Liver (tissue), 9 donors: Measurements from ENCODE around the gene OR5AU1. TPM values are rescaled to one million over a fixed set of nuclear protein-coding genes. Genes with fewer than 3 reads are reported as not detected.

ENCODE experiments used
- DNase-seq: peaks from one replicate; pipeline ENCODE4 v3.0.0-alpha.2; 2017; ENCODE audit warnings: low spot score
- H3K27ac ChIP-seq, 2 donors: one replicate each; pipeline ENCODE4 v1.7.0; 2013; ENCODE audit warnings: inconsistent platforms in 2 of 2, low read length in 2 of 2, control low read depth in 1 of 2, low read depth in 1 of 2, mild to moderate bottlenecking in 1 of 2
- H3K27me3 ChIP-seq, 4 donors: one replicate each; pipeline versions ENCODE4 v1.6.1 to v1.7.0; 2013; ENCODE audit warnings: low read length in 3 of 4, inconsistent platforms in 1 of 4, mild to moderate bottlenecking in 1 of 4, moderate library complexity in 1 of 4; ENCODE audit not compliant: control insufficient read depth in 4 of 4, insufficient read depth in 4 of 4
- H3K36me3 ChIP-seq, 4 donors: one replicate each; pipeline versions ENCODE4 v1.6.1 to v1.7.0; 2013; ENCODE audit warnings: low read length in 3 of 4, mild to moderate bottlenecking in 3 of 4, low read depth in 1 of 4, moderate library complexity in 1 of 4; ENCODE audit not compliant: control insufficient read depth in 4 of 4, insufficient read depth in 3 of 4
- H3K4me1 ChIP-seq, 4 donors: one replicate each; pipeline versions ENCODE4 v1.6.1 to v1.7.0; 2013; ENCODE audit warnings: low read length in 3 of 4, mild to moderate bottlenecking in 3 of 4, moderate library complexity in 1 of 4; ENCODE audit not compliant: control insufficient read depth in 4 of 4, insufficient read depth in 4 of 4
- H3K4me3 ChIP-seq, 3 donors: one replicate each; pipeline versions ENCODE4 v1.6.1 to v1.7.0; 2013; ENCODE audit warnings: low read length in 3 of 3, control low read depth in 1 of 3, low read depth in 1 of 3, mild to moderate bottlenecking in 1 of 3
- H3K9ac ChIP-seq, 2 donors: one replicate each; pipeline ENCODE4 v1.7.0; 2013; ENCODE audit warnings: low read length in 2 of 2, mild to moderate bottlenecking in 2 of 2, moderate library complexity in 2 of 2, control low read depth in 1 of 2, low read depth in 1 of 2
- H3K9me3 ChIP-seq, 4 donors: one replicate each; pipeline versions ENCODE4 v1.6.1 to v1.7.0; 2013; ENCODE audit warnings: low read length in 3 of 4; ENCODE audit not compliant: control insufficient read depth in 4 of 4
- EGR1 ChIP-seq, 2 donors: IDR thresholded peaks; 2 replicates each; pipeline ENCODE4 v1.6.1; 2016 to 2018; ENCODE audit warnings: antibody characterized with exemption in 2 of 2, low read depth in 2 of 2
- FOXA1 ChIP-seq: IDR thresholded peaks from 2 replicates; pipeline ENCODE4 v1.6.1; 2016; ENCODE audit warnings: antibody characterized with exemption
- GABPA ChIP-seq, 2 donors: IDR thresholded peaks in 1 of 2; conservative IDR thresholded peaks in 1 of 2; 2 replicates each; pipeline ENCODE4 v1.6.1; 2016; ENCODE audit warnings: antibody characterized with exemption in 2 of 2, mild to moderate bottlenecking in 1 of 2, moderate library complexity in 1 of 2
- HNF4A ChIP-seq, 2 donors: conservative IDR thresholded peaks; 2 replicates each; pipeline ENCODE4 v1.6.1; 2016; ENCODE audit warnings: antibody characterized with exemption in 2 of 2, mild to moderate bottlenecking in 2 of 2
- HNF4G ChIP-seq: IDR thresholded peaks from 2 replicates; pipeline ENCODE4 v1.6.1; 2016; ENCODE audit warnings: antibody characterized with exemption
- JUND ChIP-seq, 2 donors: IDR thresholded peaks; 2 replicates each; pipeline ENCODE4 v1.6.1; 2016; ENCODE audit warnings: antibody characterized with exemption in 2 of 2
- NR2F2 ChIP-seq: IDR thresholded peaks from 2 replicates; pipeline ENCODE4 v1.6.1; 2016; ENCODE audit warnings: antibody characterized with exemption
- RAD21 ChIP-seq, 2 donors: IDR thresholded peaks; 2 replicates each; pipeline ENCODE4 v1.6.1; 2016; ENCODE audit warnings: antibody characterized with exemption in 2 of 2, mild to moderate bottlenecking in 2 of 2
- RXRA ChIP-seq, 2 donors: IDR thresholded peaks; 2 replicates each; pipeline ENCODE4 v1.6.1; 2017 to 2018; ENCODE audit warnings: antibody characterized with exemption in 2 of 2, mild to moderate bottlenecking in 1 of 2
- TAF1 ChIP-seq: conservative IDR thresholded peaks from 2 replicates; pipeline ENCODE4 v1.6.1; 2016; ENCODE audit warnings: antibody characterized with exemption, mild to moderate bottlenecking
- YY1 ChIP-seq: IDR thresholded peaks from 2 replicates; pipeline ENCODE4 v1.6.1; 2016; ENCODE audit warnings: antibody characterized with exemption, mild to moderate bottlenecking
- WGBS: extraction: QIAGEN DNeasy Blood & Tissue Kit; methylation state at CpG from one replicate; pipeline ENCODE4 v1.1.7; 2013; 5-methylcytosine and 5-hydroxymethylcytosine counted together
- polyA plus RNA-seq, 2 donors: library from polyadenylated mRNA; stranded (reverse) in 1 of 2; unstranded in 1 of 2; fragments of 200-250 nt in 1 of 2; fragments of >200 nt in 1 of 2; fragmentation: Nextera tagmentation in 1 of 2; extraction: Ambion mirVana in 1 of 2; gene quantifications; one replicate each; pipeline versions ENCODE4 v1.2.1 to v1.2.3, GENCODE V29; 2013 to 2015
- total RNA-seq, 2 donors: library from RNA; depleted of rRNA; stranded (reverse); fragments of >200 nt; gene quantifications; one replicate each; pipeline ENCODE4 v1.2.3, GENCODE V29; 2014
- TF ChIP-seq, protein P1 (sequence below): IDR thresholded peaks from 2 replicates; pipeline ENCODE4 v1.6.1; 2016; ENCODE audit warnings: antibody characterized with exemption
- TF ChIP-seq, protein P2 (sequence below): IDR thresholded peaks from 2 replicates; pipeline ENCODE4 v1.6.1; 2016; ENCODE audit warnings: antibody characterized with exemption
- TF ChIP-seq, protein P3 (sequence below): IDR thresholded peaks from 2 replicates; pipeline ENCODE4 v1.6.1; 2016; ENCODE audit warnings: antibody characterized with exemption, mild to moderate bottlenecking
- TF ChIP-seq, protein P4 (sequence below): fragments of 150-350 bp; IDR thresholded peaks from 2 replicates; pipeline ENCODE4 v1.5.1; 2017; ENCODE audit warnings: improper control_type of control experiment, low read depth, low read length; ENCODE audit not compliant: missing input control
- donor health status: healthy.
- donor health status: healthy.
- donor health status: healthy.
- donor health status: healthy.
- donor health status: healthy.

The OR5AU1 gene
- total and polyA plus RNA-seq, 4 donors: not detected

DNA sequence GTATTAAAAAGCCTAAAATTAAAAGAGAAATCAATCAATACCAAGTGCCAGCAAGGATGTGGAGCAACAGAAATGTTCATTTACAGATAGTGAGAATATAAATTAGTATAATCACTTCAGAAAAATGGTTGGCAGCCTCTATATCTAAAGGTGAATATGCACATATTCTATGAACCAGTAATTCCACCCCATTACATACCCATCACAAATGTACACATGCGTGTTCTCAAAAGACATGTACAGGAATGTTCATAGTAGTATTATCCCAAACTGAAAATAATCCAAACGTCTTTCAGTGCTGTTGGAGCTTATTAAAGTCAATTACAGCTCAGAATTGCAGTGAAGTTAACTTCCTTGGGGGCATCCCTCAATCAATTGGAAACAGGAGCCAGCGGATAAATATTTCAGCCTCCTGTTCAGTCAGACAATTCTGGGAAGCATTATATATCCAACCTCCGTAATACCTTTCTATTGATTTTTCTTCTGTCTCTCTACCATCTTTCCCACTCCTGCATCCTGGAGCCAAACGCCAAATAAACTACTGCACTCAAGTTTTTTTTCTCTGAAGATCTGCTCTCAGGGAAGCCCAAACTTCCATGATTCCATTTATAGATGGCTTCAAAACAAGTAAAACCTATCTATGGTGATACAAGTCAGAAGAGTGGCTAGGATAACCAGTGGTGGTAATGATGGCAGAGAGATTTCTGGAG, 45.0 kb upstream of the OR5AU1 start:
- Histone ChIP-seq H3K4me1 (peaks cover 0 to 4% (median 0%) of the 10 kb centered on the region in 4 donors), H3K4me3 (no peak overlapping the region), H3K27me3 (no peaks in the 10 kb centered on the region), H3K36me3 (peaks cover 0 to 4% (median 2%) of the 10 kb centered on the region in 4 donors), H3K9ac (no peak overlapping the region), H3K9me3 (no peaks in the 10 kb centered on the region), H3K27ac (no peak overlapping the region)
- 71% methylated on average over 5 of the region's 5 CpGs for WGBS
- TF ChIP-seq JUND (IDR thresholded peaks at IDR 0.05): no peak
- TF ChIP-seq, protein P1, sequence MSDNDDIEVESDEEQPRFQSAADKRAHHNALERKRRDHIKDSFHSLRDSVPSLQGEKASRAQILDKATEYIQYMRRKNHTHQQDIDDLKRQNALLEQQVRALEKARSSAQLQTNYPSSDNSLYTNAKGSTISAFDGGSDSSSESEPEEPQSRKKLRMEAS: no peak
- TF ChIP-seq, protein P2, sequence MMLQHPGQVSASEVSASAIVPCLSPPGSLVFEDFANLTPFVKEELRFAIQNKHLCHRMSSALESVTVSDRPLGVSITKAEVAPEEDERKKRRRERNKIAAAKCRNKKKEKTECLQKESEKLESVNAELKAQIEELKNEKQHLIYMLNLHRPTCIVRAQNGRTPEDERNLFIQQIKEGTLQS: no peak
- TF ChIP-seq HNF4G: no peak
- no peak for TF ChIP-seq TAF1
- TF ChIP-seq, protein P3, sequence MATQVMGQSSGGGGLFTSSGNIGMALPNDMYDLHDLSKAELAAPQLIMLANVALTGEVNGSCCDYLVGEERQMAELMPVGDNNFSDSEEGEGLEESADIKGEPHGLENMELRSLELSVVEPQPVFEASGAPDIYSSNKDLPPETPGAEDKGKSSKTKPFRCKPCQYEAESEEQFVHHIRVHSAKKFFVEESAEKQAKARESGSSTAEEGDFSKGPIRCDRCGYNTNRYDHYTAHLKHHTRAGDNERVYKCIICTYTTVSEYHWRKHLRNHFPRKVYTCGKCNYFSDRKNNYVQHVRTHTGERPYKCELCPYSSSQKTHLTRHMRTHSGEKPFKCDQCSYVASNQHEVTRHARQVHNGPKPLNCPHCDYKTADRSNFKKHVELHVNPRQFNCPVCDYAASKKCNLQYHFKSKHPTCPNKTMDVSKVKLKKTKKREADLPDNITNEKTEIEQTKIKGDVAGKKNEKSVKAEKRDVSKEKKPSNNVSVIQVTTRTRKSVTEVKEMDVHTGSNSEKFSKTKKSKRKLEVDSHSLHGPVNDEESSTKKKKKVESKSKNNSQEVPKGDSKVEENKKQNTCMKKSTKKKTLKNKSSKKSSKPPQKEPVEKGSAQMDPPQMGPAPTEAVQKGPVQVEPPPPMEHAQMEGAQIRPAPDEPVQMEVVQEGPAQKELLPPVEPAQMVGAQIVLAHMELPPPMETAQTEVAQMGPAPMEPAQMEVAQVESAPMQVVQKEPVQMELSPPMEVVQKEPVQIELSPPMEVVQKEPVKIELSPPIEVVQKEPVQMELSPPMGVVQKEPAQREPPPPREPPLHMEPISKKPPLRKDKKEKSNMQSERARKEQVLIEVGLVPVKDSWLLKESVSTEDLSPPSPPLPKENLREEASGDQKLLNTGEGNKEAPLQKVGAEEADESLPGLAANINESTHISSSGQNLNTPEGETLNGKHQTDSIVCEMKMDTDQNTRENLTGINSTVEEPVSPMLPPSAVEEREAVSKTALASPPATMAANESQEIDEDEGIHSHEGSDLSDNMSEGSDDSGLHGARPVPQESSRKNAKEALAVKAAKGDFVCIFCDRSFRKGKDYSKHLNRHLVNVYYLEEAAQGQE: no peak
- no peak for TF ChIP-seq HNF4A (conservative IDR thresholded peaks at IDR 0.05)
- TF ChIP-seq GABPA (IDR thresholded peaks at IDR 0.05 in 1 of 2, conservative IDR thresholded peaks at IDR 0.05 in 1 of 2): no peak
- no peak for TF ChIP-seq EGR1 (IDR thresholded peaks at IDR 0.05; ENCODE audit: low read depth in 2 of 2)
- TF ChIP-seq, protein P4, sequence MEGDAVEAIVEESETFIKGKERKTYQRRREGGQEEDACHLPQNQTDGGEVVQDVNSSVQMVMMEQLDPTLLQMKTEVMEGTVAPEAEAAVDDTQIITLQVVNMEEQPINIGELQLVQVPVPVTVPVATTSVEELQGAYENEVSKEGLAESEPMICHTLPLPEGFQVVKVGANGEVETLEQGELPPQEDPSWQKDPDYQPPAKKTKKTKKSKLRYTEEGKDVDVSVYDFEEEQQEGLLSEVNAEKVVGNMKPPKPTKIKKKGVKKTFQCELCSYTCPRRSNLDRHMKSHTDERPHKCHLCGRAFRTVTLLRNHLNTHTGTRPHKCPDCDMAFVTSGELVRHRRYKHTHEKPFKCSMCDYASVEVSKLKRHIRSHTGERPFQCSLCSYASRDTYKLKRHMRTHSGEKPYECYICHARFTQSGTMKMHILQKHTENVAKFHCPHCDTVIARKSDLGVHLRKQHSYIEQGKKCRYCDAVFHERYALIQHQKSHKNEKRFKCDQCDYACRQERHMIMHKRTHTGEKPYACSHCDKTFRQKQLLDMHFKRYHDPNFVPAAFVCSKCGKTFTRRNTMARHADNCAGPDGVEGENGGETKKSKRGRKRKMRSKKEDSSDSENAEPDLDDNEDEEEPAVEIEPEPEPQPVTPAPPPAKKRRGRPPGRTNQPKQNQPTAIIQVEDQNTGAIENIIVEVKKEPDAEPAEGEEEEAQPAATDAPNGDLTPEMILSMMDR: no peak
- no peak for TF ChIP-seq RAD21 (IDR thresholded peaks at IDR 0.05)
- DNase-seq: no peak

DNA sequence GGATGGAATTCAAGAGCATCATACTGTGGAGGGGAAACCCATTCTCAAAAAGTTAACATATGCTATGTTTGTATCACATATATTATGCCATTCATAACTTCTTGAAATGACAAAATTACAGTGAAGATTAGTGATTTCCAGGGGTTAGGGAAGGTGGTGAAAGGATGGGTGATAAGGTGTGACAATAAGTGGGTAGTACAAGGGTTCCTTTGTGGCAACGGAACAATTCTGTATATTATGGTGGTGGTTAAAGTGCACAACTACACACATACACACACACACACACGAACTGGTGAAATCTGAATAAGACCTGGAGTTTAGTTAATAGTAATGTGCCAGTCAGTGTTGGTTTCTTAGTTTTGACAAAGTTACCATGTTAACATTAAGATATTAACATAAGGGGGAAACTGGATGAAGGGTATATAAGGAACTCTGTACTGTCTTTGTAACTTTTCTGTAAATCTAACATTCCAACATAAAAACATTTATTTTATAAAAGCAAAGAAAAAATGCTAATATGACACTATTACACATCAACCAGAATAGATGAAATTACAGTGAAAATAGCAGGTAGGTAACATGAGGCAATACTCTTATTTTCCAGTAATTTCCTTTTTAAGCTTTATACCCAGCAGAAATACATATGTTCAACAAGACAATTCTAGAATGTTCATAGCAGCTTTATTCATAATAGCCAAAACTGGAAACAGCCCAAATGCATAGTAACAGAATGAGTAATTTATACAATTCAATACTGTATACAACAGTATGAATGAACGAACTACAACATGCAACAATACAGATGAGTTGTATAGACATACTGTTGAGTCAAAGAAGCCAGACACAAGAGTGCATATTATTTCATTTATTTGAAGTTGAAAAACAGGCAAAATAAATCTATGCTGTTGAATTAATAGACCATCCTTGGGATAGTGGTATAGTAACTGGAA, 44.0 kb upstream of the OR5AU1 start:
- H3K27me3 ChIP-seq: no peaks in the 10 kb centered on the region
- WGBS: 68% methylated on average over 3 of the region's 3 CpGs

More for the DNA sequence above, 44.0 kb upstream of the OR5AU1 start:
- Histone ChIP-seq H3K9me3 (no peaks in the 10 kb centered on the region), H3K9ac (no peak overlapping the region), H3K4me1 (no peaks in the 10 kb centered on the region), H3K36me3 (peaks cover 0 to 1% (median 0%) of the 10 kb centered on the region in 4 donors), H3K27ac (no peak overlapping the region), H3K4me3 (no peak overlapping the region)
- TF ChIP-seq HNF4G: no peak
- no peak for TF ChIP-seq JUND (IDR thresholded peaks at IDR 0.05)
- TF ChIP-seq, protein P3: no peak
- TF ChIP-seq, protein P4: no peak
- no peak for TF ChIP-seq HNF4A (conservative IDR thresholded peaks at IDR 0.05)
- TF ChIP-seq RXRA (IDR thresholded peaks at IDR 0.05): no peak
- no peak for TF ChIP-seq YY1
- TF ChIP-seq FOXA1: no peak
- TF ChIP-seq NR2F2: no peak
- no peak for DNase-seq
